T-cell (primary cell): ENCODE data around the gene SLFN5. TPM values are rescaled to one million over a fixed set of nuclear protein-coding genes. Genes with fewer than 3 reads are reported as not detected.
"Not testable (repeated sequence)": the region's sequence is repeated elsewhere in the genome, so short reads cannot be mapped to it uniquely, and the experiment has no call there.

Source experiments
- ATAC-seq, 4 experiments: fragments of 200-7000 bp in 3 of 4; fragments of 150-1000 bp in 1 of 4; cut with Tn5 transposase; replicated peaks in 1 of 4; 1 replicate in 3 of 4; 2 replicates in 1 of 4; pipeline ENCODE4 v1.10.0; 2021; ENCODE audit warnings: moderate library complexity in 3 of 4, mild to moderate bottlenecking in 2 of 4, moderate number of reproducible peaks in 1 of 4
- CTCF ChIA-PET, 2 donors: fragments of 300-600 bp; sonication (Branson Sonifier 250); formaldehyde crosslinking; loops; one replicate each; lab custom pipeline; 2022; ENCODE audit warnings: antibody characterized with exemption in 2 of 2; lab: Charles Lee
- POLR2A ChIA-PET, 2 donors: fragments of 300-600 bp; sonication (Branson Sonifier 250); formaldehyde crosslinking; loops; one replicate each; lab custom pipeline; 2022; ENCODE audit warnings: antibody characterized with exemption in 2 of 2; lab: Charles Lee
- DNase-seq, 35 experiments: peaks; one replicate each; pipeline versions ENCODE4 v3.0.0 to v3.0.0-alpha.2; 2013 to 2023
- H3K27ac ChIP-seq: one replicate; pipeline ENCODE4 v1.5.1; 2013; ENCODE audit warnings: low read length
- H3K27me3 ChIP-seq, 2 experiments: replicated peaks in 1 of 2; 1 replicate in 1 of 2; 2 replicates in 1 of 2; pipeline versions ENCODE4 v1.6.1 to v1.7.0; 2013; ENCODE audit warnings: low read length in 1 of 2, mixed read lengths in 1 of 2; ENCODE audit not compliant: control insufficient read depth in 2 of 2, insufficient read depth in 2 of 2; ENCODE audit errors: extremely low read depth in 1 of 2
- H3K36me3 ChIP-seq, 2 donors: 1 replicate in 1 of 2; 2 replicates in 1 of 2; pipeline versions ENCODE4 v1.6.1 to v1.7.0; 2013; ENCODE audit warnings: low read length in 1 of 2; ENCODE audit not compliant: control insufficient read depth in 2 of 2, insufficient read depth in 1 of 2; ENCODE audit errors: extremely low read depth in 1 of 2
- H3K4me1 ChIP-seq, 2 experiments: 1 replicate in 1 of 2; 2 replicates in 1 of 2; pipeline versions ENCODE4 v1.6.1 to v1.7.0; 2013; ENCODE audit warnings: low read length in 2 of 2, mixed read lengths in 1 of 2; ENCODE audit not compliant: insufficient read depth in 2 of 2, control insufficient read depth in 1 of 2; ENCODE audit errors: extremely low read depth in 1 of 2
- H3K4me3 ChIP-seq, 2 donors: 1 replicate in 1 of 2; 2 replicates in 1 of 2; pipeline versions ENCODE4 v1.5.1 to v1.7.0; 2013; ENCODE audit warnings: mild to moderate bottlenecking in 2 of 2, low read length in 1 of 2, moderate library complexity in 1 of 2; ENCODE audit not compliant: control insufficient read depth in 1 of 2; ENCODE audit errors: extremely low read depth in 1 of 2
- H3K9me3 ChIP-seq: 2 replicates; pipeline ENCODE4 v1.7.0; 2013
- H3K27ac Mint-ChIP-seq, 2 donors: one replicate each; pipeline ENCODE4 v1.8.0; 2020 to 2021; ENCODE audit warnings: mild to moderate bottlenecking in 2 of 2, mixed read lengths in 2 of 2
- H3K27me3 Mint-ChIP-seq, 2 donors: one replicate each; pipeline ENCODE4 v1.8.0; 2021 to 2022; ENCODE audit warnings: mixed read lengths in 2 of 2
- H3K36me3 Mint-ChIP-seq: one replicate; pipeline ENCODE4 v1.8.0; 2021; ENCODE audit warnings: mixed read lengths
- H3K4me1 Mint-ChIP-seq, 3 donors: one replicate each; pipeline ENCODE4 v1.8.0; 2020 to 2022; ENCODE audit warnings: mixed read lengths in 3 of 3, mild to moderate bottlenecking in 1 of 3
- H3K4me3 Mint-ChIP-seq, 3 donors: one replicate each; pipeline ENCODE4 v1.8.0; 2020 to 2022; ENCODE audit warnings: mild to moderate bottlenecking in 3 of 3, mixed read lengths in 3 of 3, moderate library complexity in 3 of 3
- H3K9me3 Mint-ChIP-seq, 3 donors: one replicate each; pipeline ENCODE4 v1.8.0; 2020 to 2022; ENCODE audit warnings: mixed read lengths in 3 of 3
- WGBS: methylation state at CpG from one replicate; pipeline ENCODE4 v1.1.5; 2013; ENCODE audit warnings: missing lambda C conversion rate; ENCODE audit not compliant: insufficient coverage; 5-methylcytosine and 5-hydroxymethylcytosine counted together
- total RNA-seq, 35 experiments: library from RNA in 6 of 35; stranded (reverse) in 6 of 35; fragments of 120-200 nt in 1 of 35; gene quantifications; one replicate each; pipeline versions ENCODE4 v1.2.1 to v1.2.4 and lab custom pipeline; 2013 to 2026

The SLFN5 gene
- total RNA-seq, 5 donors from 2014 or later (not counting 1 experiment from before 2014, with no cell fraction given) = 132 to 195 (median 164) TPM

- Mint-ChIP-seq H3K27ac (peak overlapping the region in 1 of 2 donors; percentile 69), H3K27me3 (no peaks in the 10 kb centered on the region), H3K36me3 (peaks cover 12% of the 10 kb centered on the region), H3K4me3 (no peak overlapping the region), H3K9me3 (peaks cover 0 to 5% (median 3%) of the 10 kb centered on the region in 3 donors), H3K4me1 (peaks cover 43 to 61% (median 56%) of the 10 kb centered on the region in 3 donors)
- Histone ChIP-seq H3K4me3 (no peak overlapping the region), H3K9me3 (no peaks in the 10 kb centered on the region), H3K4me1 (peaks cover 25 to 26% of the 10 kb centered on the region in 2 experiments), H3K27ac (no peak overlapping the region), H3K36me3 (no peaks in the 10 kb centered on the region), H3K27me3 (no peaks in the 10 kb centered on the region)
- no CpG with 5 or more reads among the region's 2 CpGs for WGBS
- DNase-seq (no peak), ATAC-seq (no peak)
- CTCF ChIA-PET = no interaction called here
- POLR2A ChIA-PET = interaction anchor here in 1 of 2 donors (0.9 kb wide), 1 partner anchor 19 kb away, joined by 3 read pairs; no protein-coding TSS in a partner anchor
These were observed 20.4 kb upstream of the SLFN5 start for GRCh38 chr17:35222452-35222851.

GRCh38 chr17:35224436-35224835 lies 18.4 kb upstream of the SLFN5 start:
- Histone ChIP-seq H3K9me3 (no peaks in the 10 kb centered on the region), H3K4me3 (no peak overlapping the region), H3K27me3 (no peaks in the 10 kb centered on the region), H3K36me3 (no peaks in the 10 kb centered on the region), H3K4me1 (peaks cover 10 to 12% of the 10 kb centered on the region in 2 experiments), H3K27ac (no peak overlapping the region)
- H3K9me3 Mint-ChIP-seq = peaks cover 0 to 5% (median 3%) of the 10 kb centered on the region in 3 donors
- no peak overlapping the region for H3K4me3 Mint-ChIP-seq
- WGBS = no CpG with 5 or more reads among the region's 1 CpG
- ChIA-PET POLR2A (interaction anchor here in 1 of 2 donors (0.6 kb wide), 1 partner anchor 8 kb away, joined by 3 read pairs; no protein-coding TSS in a partner anchor), CTCF (no interaction called here)
- H3K27me3 Mint-ChIP-seq = no peaks in the 10 kb centered on the region
- no peak overlapping the region for H3K27ac Mint-ChIP-seq
- H3K36me3 Mint-ChIP-seq = peaks cover 16% of the 10 kb centered on the region
- peaks cover 38 to 55% (median 54%) of the 10 kb centered on the region in 3 donors for H3K4me1 Mint-ChIP-seq
- ATAC-seq = no peak
- no peak for DNase-seq

- peaks cover 3 to 5% of the 10 kb centered on the region in 2 experiments for H3K4me1 ChIP-seq
- Mint-ChIP-seq H3K9me3 (peaks cover 0 to 9% (median 3%) of the 10 kb centered on the region in 3 donors), H3K4me1 (peaks cover 56 to 58% (median 57%) of the 10 kb centered on the region in 3 donors), H3K27me3 (no peaks in the 10 kb centered on the region), H3K36me3 (peaks cover 34% of the 10 kb centered on the region), H3K4me3 (no peak overlapping the region), H3K27ac (no peak overlapping the region)
- H3K9me3 ChIP-seq = no peaks in the 10 kb centered on the region
- no peaks in the 10 kb centered on the region for H3K27me3 ChIP-seq
- ChIA-PET POLR2A (no interaction called here), CTCF (interaction anchor here in 1 of 2 donors (0.9 kb wide), 1 partner anchor 11 kb away, joined by 4 read pairs; no protein-coding TSS in a partner anchor)
- no peak for ATAC-seq
- no peak for DNase-seq
- H3K27ac ChIP-seq = no peak overlapping the region
- H3K4me3 ChIP-seq = no peak overlapping the region
- H3K36me3 ChIP-seq = peaks cover 0 to 4% of the 10 kb centered on the region in 2 donors
- 100% methylated on average over 1 of the region's 2 CpGs for WGBS
These were observed 15.3 kb upstream of the SLFN5 start for GRCh38 chr17:35227546-35227945.

- no peaks in the 10 kb centered on the region for H3K27me3 Mint-ChIP-seq
- H3K36me3 Mint-ChIP-seq = peaks cover 29% of the 10 kb centered on the region
- no CpG with 5 or more reads among the region's 1 CpG for WGBS
- H3K27me3 ChIP-seq = no peaks in the 10 kb centered on the region
- no peaks in the 10 kb centered on the region for H3K9me3 ChIP-seq
- peaks cover 0 to 3% (median 0%) of the 10 kb centered on the region in 3 donors for H3K9me3 Mint-ChIP-seq
- H3K4me3 ChIP-seq = no peak overlapping the region
- H3K36me3 ChIP-seq = peaks cover 0 to 4% of the 10 kb centered on the region in 2 donors
- ChIA-PET CTCF (interaction anchor here in 1 of 2 donors (0.8 kb wide), 1 partner anchor 10 kb away, joined by 8 read pairs; no protein-coding TSS in a partner anchor), POLR2A (interaction anchor here (0.5 to 0.6 kb wide), 2 partner anchors 11 to 32 kb away, joined by 3 to 4 read pairs; no protein-coding TSS in a partner anchor)
- peak overlapping the region in 1 of 2 donors; percentile 56 for H3K27ac Mint-ChIP-seq
- DNase-seq (no peak), ATAC-seq (no peak)
- no peak overlapping the region for H3K4me3 Mint-ChIP-seq
- peaks cover 64 to 67% (median 66%) of the 10 kb centered on the region in 3 donors for H3K4me1 Mint-ChIP-seq
- peaks cover 3 to 5% of the 10 kb centered on the region in 2 experiments for H3K4me1 ChIP-seq
- no peak overlapping the region for H3K27ac ChIP-seq
These were observed 13.2 kb upstream of the SLFN5 start for GRCh38 chr17:35229638-35230037.

- POLR2A ChIA-PET, H3K27ac ChIP-seq: not testable (repeated sequence)
These were observed 8.6 kb upstream of the SLFN5 start for GRCh38 chr17:35234315-35234714.

GRCh38 chr17:35235289-35235688 lies 7.6 kb upstream of the SLFN5 start:
- peaks cover 41 to 43% of the 10 kb centered on the region in 2 experiments for H3K4me1 ChIP-seq

More at GRCh38 chr17:35234315-35234714, 8.6 kb upstream of the SLFN5 start:
- H3K36me3 ChIP-seq, H3K27me3 Mint-ChIP-seq, H3K4me3 Mint-ChIP-seq, H3K4me3 ChIP-seq, H3K9me3 ChIP-seq, DNase-seq, H3K9me3 Mint-ChIP-seq, ATAC-seq, H3K27me3 ChIP-seq, CTCF ChIA-PET: not testable (repeated sequence)
- 94% methylated on average over 3 of the region's 4 CpGs for WGBS
- H3K4me1 Mint-ChIP-seq = peaks cover 90 to 93% (median 91%) of the 10 kb centered on the region in 3 donors
- H3K4me1 ChIP-seq = peaks cover 34 to 36% of the 10 kb centered on the region in 2 experiments
- H3K36me3 Mint-ChIP-seq = peaks cover 27% of the 10 kb centered on the region
- peak overlapping the region; percentile 99 for H3K27ac Mint-ChIP-seq

More at GRCh38 chr17:35235289-35235688, 7.6 kb upstream of the SLFN5 start:
- peak overlapping the region; percentile 21 to 100 (median 25) for H3K4me3 Mint-ChIP-seq
- H3K27ac ChIP-seq = peak overlapping the region; percentile 29
- peaks cover 89 to 93% (median 92%) of the 10 kb centered on the region in 3 donors for H3K4me1 Mint-ChIP-seq
- ChIA-PET POLR2A (interaction anchor here in 1 of 2 donors (0.5 kb wide), 1 partner anchor 105 kb away, joined by 3 read pairs; no protein-coding TSS in a partner anchor), CTCF (interaction anchor here in 1 of 2 donors (0.6 kb wide), 1 partner anchor 431 kb away, joined by 3 read pairs; no protein-coding TSS in a partner anchor)
- H3K27me3 ChIP-seq = no peaks in the 10 kb centered on the region
- no peaks in the 10 kb centered on the region for H3K9me3 ChIP-seq
- H3K36me3 ChIP-seq = peaks cover 0 to 4% of the 10 kb centered on the region in 2 donors
- peak in 3 of 4 experiments; percentile 15 to 35 (median 28) for ATAC-seq
- no peak for DNase-seq
- no peaks in the 10 kb centered on the region for H3K9me3 Mint-ChIP-seq
- H3K27ac Mint-ChIP-seq = peak overlapping the region; percentile 99
- no peaks in the 10 kb centered on the region for H3K27me3 Mint-ChIP-seq
- H3K4me3 ChIP-seq = no peak overlapping the region
- 96% methylated on average over 2 of the region's 3 CpGs for whole genome bisulfite sequencing
- H3K36me3 Mint-ChIP-seq = peaks cover 26% of the 10 kb centered on the region
